Activated T-cell treated with anti-CD3 and anti-CD28 coated beads for 24 hours (primary cell): ENCODE measurements around the gene OS9.

ENCODE experiments used
- DNase-seq: peaks from one replicate; pipeline ENCODE4 v3.0.0-alpha.2; 2020; ENCODE audit warnings: low read depth

Gene OS9

DNA sequence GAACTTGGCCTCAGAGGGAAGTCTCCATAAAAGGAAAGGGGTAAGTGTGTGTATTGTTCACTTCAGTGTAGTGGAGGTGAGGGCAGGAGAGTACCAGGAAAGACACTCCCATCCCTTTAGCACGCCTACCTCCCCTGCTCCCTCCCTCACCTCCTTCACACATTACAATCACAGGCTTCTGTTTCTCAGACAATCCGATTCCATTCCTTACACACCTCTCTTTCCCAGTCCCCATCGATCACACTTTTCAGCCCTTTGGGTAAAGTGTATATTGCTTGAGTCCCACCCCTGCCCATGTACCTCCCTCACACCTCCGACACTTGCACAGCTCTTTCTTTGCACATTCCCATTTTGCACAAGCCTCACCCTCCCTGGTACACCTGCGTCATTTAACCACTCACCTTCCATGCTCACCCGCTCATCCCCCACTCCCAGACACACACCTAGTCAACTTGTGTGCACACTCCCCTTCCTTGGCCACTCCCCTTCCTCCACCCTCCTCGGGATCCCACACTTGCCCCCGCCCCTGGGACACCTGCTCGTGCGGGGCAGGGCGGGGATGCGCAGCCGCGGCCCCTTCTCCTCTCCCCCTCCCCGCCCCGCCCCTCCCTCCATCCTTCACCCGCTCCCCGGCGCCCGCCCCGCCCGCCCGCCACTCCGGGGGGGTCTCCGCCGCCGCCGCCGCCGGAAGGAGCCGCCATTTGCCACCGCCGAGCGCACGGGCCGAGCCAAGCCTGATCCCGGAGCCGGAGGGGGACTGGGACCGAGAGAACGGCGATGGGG is 60.7 kb downstream of the OS9 start, which contains the start of gene MARCHF9:
Gene MARCHF9 (plus strand): TSS at position 693 of the 783 bp plus-strand sequence. CDS start 426 bp downstream, outside the sequence.
- DNase-seq, result peak; percentile 79

DNA sequence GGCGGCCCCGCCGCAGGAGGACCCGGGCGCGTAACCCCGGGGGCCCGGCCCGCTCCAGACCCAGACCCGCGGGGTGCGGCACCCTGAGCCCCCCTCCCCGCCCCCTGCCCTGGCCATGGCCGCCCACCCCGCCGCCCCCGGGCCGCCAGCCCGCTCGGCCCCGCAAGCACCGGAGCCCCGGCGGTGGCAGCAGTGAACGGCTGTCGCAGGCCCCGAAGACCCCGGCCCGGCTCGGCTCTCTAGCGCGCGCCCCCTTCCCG is 61.2 kb downstream of the OS9 start:
- DNase-seq, result no peak

DNA sequence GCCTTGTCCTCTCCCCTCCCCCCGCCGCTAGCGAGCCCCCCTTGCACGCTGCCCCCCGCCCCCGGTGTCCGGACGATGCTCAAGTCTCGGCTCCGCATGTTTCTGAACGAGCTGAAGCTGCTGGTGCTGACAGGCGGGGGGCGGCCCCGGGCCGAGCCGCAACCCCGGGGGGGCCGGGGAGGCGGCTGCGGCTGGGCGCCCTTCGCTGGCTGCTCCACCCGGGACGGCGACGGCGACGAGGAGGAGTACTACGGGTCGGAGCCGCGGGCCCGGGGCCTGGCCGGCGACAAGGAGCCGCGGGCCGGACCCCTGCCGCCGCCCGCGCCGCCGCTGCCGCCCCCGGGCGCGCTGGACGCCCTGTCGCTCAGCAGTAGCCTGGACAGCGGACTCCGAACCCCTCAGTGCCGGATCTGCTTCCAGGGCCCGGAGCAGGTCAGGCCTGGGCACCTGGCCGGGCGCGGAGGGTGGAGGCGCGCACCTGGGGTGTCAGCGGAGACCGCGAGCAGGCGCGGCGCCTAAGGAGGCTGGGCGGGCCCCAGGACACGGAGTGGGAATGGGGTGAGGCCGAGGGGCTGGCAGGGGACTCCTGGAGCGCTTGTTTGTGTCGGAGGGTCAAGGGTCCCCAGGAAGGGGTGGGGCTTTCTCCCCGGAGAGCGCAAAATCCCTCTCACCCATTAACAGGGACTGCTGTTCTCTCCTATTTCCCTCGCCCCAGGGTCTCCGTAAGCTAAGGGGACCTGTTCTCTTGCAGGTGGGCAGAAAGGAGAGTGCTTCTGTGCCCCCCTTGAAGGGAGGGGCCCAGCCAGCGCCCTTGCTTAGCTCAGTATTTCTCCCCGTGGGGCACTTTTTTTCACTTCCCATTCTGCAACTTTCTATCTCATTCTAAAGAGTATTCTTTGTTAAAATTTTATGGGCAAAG is 61.8 kb downstream of the OS9 start:
- no peak for DNase-seq

DNA sequence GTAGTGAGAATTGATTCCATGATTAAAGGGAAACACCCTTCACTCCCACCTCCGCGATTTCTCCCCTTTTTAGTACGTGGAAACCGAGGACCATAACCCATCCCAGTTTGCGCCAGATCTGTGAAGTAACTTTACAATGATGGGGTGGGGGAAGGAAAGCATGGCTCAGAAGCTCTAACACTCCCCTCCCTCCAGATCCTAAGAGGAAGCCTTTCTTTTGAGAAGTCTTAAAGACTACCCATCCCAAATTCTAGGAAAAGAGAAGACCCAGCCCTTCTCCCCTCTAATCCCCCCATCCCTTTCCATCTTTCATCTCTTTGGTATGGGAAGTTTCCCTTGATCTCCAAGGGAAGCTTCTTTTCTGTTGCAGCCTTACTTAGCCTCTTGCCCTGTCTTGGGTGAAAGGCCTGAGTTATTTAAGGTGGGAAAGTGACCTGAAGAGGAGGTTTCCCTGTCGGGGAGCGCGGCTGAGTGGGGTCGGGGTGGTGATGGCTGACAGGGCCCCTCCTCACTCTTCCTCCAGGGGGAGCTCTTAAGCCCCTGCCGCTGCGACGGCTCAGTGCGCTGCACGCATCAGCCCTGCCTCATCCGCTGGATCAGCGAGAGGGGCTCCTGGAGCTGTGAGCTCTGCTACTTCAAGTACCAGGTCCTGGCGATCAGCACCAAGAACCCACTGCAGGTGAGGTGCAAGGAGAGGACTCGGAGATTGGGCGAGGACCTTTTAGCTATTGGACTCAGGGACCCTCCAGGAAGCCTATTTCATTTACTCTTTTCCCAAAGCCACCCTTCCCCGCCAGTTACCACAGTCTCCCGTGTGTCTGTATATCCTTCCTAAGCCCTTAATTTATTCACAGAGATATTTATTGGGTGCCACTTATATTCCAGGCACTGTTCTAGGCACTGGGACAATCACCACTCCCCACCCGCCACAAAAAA is 62.7 kb downstream of the OS9 start:
- peak; percentile 63 for DNase-seq

DNA sequence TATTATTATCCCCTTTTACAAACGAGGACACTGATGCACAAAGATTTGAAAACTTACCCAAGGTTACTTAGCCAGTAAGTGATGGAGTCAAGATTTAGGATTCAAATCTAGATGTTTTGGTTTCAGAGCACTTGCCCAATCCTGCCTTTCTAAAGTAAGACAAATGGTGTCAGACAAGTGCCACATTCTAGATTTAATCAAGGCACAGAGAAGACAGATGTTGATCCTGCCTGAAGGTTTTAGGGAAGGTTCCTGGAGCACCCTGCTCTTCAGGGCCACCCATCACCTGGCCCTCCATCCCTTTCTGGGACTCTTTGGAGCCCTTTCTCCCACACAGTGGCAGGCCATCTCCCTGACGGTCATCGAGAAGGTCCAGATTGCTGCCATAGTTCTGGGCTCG is 63.8 kb downstream of the OS9 start:
- DNase-seq, result no peak

DNA sequence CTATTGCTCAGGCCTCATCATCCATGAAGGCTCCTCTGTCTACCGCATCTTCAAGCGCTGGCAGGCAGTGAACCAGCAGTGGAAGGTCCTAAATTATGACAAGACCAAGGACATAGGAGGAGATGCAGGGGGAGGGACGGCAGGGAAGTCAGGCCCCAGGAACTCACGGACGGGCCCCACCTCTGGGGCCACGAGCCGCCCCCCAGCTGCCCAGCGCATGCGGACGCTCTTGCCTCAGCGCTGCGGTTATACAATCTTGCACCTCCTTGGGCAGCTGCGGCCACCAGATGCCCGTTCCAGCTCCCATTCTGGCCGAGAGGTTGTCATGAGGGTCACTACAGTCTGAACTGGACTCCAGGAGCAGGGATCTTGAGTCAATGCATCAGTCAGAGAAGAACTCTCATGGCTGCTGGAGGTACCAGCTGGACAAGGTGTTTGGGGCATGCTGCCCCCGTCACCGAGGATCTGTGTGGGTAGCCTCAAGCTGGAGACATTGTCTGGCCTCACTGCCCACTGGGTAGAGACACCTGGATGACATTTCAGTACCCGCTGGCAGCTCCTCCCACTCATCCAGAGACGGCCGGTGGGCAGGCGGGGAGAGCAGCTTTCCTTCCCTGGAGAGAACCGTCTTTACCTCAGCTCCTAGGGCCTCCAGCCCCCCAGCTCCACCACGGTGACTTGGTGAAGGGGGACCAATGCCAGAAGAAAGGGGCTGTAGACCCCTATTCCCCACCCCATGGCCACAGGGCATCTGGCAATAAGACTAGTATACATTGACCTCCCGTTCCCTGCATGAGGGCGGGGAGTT is 64.8 kb downstream of the OS9 start:
- DNase-seq, result no peak

DNA sequence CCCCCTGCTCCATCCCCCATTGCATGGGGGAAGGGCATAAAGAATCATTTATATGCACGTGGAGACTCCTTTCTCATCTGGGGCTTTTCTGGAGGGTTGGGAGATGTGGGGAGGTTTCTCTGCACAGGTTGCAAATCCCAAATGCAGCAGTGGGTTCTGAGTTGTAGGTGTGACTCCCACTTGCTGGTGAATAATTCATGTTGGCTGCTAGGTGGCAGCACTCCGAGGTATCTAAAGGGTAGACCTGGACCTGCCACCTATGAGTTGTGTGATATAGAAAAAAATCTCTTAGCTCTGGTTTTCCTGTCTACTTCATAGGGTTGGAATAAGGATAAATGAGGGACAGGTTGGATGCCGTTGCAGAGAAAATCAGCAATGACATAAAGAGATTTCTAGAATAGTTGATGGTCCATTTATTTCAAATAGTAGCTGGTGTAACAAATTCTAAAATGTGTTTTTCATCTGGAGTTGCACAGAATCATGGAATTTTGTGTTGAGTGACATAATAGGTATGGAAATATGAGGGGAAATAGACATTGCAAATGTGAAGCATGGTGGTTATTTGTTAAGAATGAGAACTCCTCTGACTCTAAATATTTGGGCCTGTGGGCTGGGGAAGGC is 65.5 kb downstream of the OS9 start:
- DNase-seq, result no peak

DNA sequence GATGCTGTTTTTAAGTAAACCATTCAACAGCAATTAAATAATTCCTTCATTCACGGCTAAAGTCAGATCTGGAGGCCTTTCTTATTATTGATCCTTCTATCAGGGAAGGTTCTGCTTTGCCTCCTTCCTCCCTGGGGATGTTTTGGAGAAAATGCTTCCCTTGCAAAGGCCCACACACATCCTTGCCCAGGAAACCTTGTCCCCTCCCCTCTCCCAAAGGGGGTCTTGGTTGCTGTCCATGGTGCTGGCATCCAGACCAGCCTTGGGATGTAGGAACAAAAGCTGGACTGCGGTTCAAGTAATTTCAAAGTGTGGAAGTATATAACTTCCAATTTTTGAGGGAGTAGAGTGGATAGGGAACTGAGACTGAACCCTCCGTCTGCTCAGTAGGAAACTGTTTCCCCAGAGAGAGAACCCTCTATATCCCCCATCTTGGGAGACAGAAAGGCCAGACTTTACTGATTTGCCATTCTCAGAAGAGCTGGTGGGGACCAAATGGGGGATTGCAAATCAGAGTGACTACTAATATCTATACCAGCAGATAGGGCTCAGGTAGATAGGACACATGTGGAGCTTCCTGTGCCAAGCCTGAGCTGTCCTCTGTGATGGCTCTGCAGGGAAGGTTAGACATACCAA is 66.5 kb downstream of the OS9 start:
- no peak for DNase-seq

DNA sequence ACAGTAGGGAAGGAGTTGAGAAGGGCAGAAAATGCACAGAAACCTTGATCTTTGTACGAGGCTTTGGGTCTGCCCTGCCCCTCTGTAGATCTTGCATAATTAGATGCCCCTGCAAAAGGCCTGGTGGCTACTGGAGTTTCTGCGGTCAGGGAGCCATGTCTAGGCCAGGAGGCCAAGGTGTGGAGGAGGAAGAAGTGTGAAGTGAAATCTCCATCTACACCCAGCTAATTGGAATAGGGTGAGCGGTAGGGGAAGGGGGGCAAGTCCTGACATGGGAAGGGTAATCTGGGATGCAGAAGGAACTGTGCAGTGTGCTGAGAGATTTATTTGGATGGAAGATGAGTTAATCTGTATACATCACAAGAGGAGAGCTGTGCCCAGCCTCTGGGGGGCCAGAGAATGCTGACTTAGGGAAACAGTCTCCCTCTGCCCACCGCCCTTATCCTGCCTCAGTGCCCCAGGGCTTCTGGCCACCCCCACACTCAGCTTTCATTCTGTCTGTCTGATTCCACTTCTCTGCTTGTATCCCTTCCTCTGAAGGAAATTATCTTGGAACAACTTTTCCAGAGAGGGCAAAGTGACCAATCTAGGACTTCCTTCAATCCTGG is 67.6 kb downstream of the OS9 start:
- DNase-seq, result no peak

DNA sequence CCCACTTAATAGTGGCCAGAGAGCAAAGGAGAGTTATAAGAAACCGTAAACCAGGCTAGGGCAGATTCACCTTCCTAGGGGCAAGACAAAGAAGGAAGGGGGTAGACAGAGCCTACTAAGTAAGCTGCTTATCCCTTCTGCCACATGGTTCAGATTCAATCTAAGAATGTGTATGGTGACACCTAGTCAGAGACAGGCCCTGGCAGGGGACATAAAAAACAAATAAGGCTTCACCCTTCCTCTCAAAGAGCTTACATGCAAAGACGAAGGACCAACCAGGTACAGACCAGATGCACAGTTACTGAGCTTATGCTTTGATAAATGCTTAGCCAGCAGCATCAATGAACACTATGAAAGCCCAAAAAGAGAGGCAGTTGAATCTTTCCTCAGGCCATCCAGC is 68.5 kb downstream of the OS9 start:
- DNase-seq, result no peak

DNA sequence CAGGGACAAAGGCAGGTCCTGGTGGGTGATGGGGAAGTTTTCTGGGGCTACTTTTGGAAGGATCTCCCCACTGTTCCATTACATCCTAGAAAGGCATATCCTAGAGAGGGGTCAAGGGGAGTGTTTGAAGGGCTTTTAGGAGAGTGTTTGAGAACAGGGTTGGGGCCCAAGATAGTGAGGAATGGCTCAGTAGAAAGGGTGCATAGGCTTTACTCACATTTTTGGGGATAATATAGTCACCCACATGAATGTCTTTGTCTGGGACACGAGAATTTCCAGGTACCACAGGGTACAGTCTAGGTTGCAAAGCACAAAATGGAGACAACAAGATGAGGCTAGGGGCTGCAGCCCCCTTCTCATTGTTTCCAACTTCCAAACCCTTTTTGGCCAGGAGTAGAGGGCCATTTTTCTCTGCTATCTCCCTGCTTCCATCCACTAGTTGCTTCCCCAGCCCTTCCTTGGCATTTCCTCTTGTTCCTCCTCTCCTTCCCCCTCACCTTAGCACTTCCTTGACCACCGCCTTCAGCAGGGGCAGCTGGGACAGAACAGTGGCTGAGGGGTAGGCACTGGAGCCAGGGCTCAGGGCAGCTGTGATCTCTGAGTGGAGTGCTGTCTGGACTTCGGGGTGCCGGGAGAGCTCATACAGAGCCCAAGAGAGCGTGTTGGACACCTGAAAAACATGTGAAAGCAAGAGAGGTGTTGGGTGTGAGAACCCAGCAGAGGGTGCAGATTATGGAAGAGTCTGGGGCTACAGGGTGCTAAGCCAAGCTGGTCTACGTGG is 70.1 kb downstream of the OS9 start:
- no peak for DNase-seq

DNA sequence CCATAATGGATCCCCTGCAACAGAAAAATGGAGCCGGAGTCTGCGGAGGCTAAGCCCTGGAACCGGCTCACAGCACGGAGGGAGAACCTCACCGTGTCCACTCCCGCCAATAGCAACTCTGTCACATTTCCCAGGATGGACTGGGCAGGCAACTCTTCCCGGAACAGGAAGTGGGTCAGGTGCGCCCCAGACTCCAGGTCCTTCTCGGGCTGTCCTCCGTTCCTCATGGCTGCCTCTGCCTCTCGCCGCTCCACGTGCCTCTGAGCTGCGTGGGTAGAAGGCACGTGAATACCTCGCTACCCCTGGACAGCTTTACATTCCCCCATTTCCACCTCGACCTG is 70.7 kb downstream of the OS9 start:
- no peak for DNase-seq

DNA sequence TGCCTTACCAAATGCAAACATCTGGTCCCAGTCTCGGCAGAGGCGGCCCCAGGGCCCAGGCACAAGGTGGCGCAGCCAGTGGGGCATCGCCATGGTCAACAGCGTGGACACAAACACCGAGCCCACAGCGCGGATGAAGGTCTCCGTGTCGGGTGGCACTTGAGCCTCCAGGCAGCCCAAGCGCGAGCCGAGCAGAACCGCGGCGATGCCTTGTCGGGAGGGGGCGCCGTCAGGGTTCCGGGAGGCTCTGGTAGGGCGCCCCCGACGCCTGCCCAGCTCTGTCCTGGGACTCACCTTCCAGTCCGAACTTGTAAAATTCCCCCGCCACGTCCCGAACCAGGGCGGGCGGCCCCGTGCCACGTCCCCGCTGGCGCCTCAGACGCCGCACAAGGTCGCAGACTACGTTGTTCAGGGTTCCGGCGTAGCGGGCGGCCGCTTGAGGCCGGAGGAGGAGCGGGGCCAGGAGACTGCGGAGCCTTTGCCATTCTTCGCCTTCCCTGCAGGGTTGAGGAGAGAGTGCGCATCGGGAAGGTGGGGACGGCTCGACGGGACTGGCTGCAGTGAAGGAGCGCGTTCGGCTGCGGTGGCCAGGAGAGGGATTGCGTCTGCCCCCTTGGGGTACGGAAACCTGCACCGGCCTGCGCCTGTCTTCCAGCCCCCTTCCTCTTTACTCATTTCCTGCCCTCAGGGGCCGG is 71.2 kb downstream of the OS9 start:
- DNase-seq, result no peak

DNA sequence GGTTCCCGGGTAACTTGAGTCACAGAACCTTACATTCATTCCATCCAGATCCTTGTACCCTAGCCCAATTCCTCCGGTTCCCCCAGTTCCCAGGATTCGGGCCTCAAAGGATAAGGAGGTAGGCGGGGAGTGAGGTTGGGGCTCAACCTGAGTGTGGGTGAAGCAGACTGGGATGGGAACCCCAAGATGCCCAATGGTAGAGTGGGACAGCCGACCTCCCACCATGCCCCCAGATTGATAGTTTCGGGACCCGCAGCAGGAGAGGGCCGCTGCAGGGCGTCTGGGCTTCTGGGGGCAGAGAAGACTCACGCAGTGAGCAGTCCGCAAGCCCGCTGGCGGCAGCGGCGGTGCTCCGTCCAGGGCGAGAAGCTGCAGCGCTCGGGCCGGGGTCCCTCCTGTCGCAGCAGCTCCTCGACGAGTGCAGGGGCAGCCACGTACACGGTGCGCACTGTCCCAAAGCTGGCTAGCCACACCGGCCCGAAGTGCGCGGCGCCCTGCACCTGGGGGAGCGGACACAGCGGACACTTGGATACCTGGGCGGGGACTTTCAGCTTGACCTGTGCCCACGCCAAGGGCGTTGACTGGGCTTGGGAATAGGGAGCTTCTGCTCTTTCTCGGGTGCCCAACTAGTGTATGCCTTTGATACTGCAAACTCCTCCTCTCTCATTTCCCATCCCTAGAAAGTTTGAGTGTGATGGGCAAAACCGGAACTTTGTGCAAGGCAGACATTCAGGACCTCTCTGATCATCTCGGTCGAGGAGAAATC is 71.9 kb downstream of the OS9 start:
- no peak for DNase-seq

DNA sequence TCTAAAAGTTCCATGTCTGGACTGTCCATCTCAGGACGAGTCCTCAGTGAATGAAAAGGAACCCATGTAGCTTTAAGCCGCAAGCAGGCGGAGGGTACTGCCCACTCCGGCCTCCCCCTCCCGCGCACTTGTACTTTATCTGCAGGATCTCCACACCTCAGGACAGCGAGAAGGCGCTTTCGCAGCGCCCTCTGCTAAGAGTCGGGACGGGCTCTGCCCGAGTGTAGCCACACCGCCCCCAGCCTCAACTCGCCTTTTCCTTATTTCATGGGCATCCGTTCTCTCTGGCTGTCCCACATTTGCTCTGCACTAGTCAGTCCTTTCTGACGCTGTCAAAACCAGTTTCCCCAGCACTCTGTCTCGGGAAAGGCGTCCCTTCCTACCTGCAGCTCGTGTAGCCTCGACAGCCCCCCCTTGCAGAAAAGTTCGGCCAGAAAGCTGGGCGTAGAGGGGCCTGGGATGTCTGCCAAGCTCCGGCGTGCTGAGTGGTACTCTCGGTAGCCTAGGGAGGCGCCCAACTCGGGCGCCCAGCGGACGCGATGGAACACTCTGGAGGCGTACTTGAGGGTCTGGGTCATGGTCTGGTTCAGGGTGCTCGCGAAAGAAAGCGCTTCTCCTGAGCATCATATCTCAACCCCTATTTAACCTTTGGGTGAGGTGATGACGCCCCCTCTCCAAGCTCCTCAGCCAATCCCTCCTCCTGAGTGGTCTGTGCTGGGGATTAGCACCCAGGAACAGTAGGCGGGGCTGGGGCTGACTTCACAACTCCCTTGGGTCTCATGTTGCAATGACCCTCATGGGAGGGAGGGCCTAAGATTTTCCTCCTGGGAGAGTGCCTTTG is 72.8 kb downstream of the OS9 start, which contains the start of gene CYP27B1:
Gene CYP27B1 (minus strand): TSS at position 615 of the 841 bp plus-strand sequence. CDS start 37 bp downstream, at position 578.
- no peak for DNase-seq

DNA sequence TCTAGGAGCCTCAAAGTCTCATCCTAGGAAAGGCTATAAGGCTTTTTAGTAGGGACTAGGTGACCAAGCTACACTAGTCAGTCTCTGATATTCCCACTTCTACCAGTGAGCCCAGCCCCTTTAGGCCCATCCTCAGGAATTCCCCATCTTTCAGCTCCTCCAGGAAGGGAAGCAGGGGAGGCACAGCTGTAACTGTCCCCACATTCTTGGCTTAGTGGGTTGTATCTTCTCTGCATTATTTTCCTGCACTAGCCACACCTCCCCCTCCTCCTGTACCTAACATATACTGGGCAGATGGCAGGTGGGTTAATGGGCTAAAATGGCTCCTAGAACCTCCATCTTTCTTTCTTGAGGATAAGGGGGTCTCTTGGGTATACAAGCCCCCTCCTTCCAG is 73.4 kb downstream of the OS9 start:
- no peak for DNase-seq

DNA sequence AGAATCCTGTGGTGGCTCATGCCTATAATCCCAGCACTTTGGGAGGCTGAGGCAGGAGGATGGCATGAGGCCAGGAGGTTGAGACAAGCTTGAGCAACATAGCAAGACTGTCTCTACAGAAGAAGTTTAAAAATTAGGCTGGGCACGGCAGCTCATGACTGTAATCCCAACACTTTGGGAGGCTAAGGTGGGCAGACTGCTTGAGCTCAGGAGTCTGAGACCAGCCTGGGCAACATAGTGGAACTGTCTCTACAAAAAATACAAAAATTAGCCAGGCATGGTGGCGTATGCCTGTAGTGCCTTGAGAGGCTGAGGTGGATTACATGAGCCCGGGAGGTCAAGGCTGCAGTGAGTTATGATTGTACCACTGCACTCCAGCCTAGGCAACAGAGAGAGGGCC is 73.9 kb downstream of the OS9 start:
- no peak for DNase-seq
